LNCaP clone FGC (cell line): ENCODE measurements around the gene LRRC39.
A peak's percentile ranks its signal among the peaks of the same experiment; 100 is the strongest.

Experiments used
- DNase-seq: peaks from one replicate; pipeline ENCODE4 v3.0.0-alpha.2; 2011; ENCODE audit warnings: low read depth
- H3K4me3 ChIP-seq: 2 replicates; pipeline ENCODE4 v1.5.1; 2011; ENCODE audit warnings: mild to moderate bottlenecking, low read depth, low read length, control low read depth
- TF ChIP-seq, protein P1 (sequence below): IDR thresholded peaks from 2 replicates; pipeline ENCODE4 v1.5.1; 2012; ENCODE audit warnings: mild to moderate bottlenecking; ENCODE audit not compliant: control insufficient read depth, insufficient read depth; ENCODE audit errors: extremely low read depth

The LRRC39 gene

DNA sequence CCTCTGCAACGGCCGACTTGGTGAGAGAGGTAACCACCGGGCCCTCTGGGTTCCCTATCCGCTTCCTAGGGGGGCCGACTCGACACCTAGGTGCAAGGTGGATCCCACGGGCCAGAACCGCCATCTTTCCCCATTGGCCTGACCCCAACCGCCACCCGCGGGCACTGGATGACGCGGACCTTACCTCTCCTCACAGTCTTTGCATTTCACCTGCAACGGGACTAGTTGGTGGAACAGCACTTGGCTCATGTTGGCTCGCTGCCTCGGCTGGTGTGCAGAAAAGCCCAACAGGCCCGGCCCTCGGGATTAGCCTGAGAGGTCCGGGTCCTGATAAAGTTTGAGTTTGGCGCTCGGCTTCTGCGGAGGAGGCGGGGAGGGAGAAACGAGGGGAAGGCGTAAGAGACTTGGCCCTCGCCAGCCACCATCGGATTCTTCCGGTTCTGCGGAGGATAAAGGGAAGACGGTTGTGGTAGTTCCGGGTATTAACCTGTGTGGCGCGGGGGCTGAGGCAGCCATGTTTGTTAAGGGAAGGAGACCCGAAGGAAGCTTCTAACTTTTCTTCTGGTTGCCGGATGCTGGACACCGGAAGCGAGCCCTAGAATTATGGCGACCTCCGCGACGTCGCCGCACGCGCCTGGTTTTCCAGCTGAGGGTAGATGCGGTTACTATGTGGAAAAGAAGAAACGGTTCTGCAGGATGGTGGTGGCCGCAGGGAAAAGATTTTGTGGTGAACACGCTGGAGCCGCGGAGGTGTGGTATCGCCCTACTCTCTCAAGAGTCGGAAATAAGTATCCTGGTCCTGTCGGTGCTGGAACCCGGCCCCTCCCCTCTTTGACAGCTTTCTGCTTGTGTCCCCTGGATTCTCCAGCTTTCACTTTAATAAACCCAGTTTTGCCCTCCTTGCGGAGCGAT lies 45.2 kb downstream of the LRRC39 start, which contains the start of the genes SASS6 and TRMT13:
TSS of gene SASS6 (minus strand) at position 365 of the 912 bp plus-strand sequence. CDS start at position 249, 116 bp downstream.
TSS of gene TRMT13 (plus strand) at position 598 of the 912 bp plus-strand sequence. CDS start at position 604, 6 bp downstream.
- TF ChIP-seq, protein P1, sequence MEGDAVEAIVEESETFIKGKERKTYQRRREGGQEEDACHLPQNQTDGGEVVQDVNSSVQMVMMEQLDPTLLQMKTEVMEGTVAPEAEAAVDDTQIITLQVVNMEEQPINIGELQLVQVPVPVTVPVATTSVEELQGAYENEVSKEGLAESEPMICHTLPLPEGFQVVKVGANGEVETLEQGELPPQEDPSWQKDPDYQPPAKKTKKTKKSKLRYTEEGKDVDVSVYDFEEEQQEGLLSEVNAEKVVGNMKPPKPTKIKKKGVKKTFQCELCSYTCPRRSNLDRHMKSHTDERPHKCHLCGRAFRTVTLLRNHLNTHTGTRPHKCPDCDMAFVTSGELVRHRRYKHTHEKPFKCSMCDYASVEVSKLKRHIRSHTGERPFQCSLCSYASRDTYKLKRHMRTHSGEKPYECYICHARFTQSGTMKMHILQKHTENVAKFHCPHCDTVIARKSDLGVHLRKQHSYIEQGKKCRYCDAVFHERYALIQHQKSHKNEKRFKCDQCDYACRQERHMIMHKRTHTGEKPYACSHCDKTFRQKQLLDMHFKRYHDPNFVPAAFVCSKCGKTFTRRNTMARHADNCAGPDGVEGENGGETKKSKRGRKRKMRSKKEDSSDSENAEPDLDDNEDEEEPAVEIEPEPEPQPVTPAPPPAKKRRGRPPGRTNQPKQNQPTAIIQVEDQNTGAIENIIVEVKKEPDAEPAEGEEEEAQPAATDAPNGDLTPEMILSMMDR: no peak
- DNase-seq: peak; percentile 99
- H3K4me3 ChIP-seq: peak within 1 kb of the TSS; percentile 66

DNA sequence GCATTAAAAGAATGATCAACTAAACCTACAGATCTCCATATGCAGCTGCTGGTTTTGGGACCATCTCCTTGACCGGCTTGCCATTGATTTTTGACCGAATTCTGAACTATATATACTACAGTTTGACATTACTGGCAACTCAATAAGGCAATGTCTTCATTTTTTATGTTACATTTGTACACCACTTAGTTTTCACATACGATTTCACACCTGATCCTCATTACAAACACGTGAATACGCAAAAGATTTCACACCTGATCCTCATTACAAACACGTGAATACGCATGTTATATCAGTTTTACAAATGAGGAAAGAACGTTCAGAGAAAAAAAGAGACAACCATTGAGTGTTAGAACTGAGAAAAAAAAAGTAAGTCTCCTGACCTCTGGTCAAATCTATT lies 46.4 kb downstream of the LRRC39 start:
- peak overlapping the region; percentile 66 for H3K4me3 ChIP-seq
- TF ChIP-seq, protein P1: no peak
- no peak for DNase-seq

DNA sequence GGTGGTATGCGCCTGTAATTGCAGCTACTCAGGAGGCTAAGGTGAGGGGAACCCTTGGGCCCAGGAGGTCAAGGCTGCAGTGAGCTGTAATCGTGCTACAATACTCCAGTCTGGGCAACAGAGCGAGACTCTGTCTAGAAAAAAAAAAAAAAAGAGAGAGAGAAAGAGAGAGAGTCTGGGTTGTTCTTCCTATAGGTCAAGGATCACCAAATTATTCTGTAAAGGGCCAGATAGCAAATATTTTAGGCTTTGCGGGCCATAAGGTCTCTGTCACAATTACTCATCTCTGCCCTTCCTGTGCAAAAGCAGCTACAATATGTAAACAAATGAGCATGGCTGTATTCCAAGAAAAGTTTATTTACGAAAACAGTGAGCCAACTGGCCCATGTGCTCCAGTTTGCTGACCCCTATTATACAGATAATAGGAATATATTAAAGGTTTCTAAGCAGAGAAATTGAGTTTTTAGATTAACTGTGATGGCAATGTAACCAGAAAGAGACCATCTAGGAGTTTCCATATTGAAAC lies 47.4 kb downstream of the LRRC39 start:
- H3K4me3 ChIP-seq: peak overlapping the region; percentile 0; the same call in 1 of the 2 replicates
- TF ChIP-seq, protein P1: no peak
- DNase-seq: peak; percentile 44

DNA sequence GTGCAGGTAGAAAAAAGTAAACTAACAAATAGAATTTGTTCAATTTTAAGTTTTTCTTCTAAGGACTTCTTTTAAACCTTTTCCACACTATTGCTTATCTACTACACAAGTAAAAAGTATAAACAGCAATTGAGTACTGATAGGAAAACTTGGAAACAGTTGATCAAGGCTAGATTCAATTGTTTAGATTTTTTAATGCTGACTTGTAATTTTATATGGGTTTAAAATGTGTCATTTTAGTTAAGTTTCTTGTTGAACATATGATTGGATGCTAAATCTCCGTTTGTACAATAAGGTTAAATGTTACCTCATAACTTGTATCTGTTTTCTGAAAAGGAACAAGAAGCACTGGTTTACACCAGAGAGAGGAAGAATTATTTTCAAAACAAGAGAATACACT lies 50.8 kb downstream of the LRRC39 start:
- DNase-seq: no peak
- no peak overlapping the region for H3K4me3 ChIP-seq
- TF ChIP-seq, protein P1: no peak

DNA sequence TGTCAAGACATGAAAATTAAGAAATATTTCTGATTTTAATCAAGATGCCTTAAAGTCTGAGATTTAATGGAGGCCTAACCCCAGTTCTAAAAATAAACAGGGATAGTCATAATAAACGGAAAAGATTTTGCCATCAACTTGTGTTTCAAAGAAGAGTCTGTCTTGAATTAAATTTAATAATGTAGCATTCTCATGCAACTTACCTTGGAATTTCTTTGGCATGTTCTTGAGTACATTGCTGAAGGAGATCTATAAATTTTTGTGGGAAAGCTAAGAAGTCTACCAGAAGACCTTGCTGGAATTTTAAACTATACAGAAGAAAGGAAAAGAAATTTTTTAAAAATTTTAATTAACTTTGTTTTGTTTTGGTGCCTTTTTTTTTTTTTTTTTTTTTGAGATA lies 55.9 kb downstream of the LRRC39 start:
- H3K4me3 ChIP-seq: no peak overlapping the region
- TF ChIP-seq, protein P1: no peak

DNA sequence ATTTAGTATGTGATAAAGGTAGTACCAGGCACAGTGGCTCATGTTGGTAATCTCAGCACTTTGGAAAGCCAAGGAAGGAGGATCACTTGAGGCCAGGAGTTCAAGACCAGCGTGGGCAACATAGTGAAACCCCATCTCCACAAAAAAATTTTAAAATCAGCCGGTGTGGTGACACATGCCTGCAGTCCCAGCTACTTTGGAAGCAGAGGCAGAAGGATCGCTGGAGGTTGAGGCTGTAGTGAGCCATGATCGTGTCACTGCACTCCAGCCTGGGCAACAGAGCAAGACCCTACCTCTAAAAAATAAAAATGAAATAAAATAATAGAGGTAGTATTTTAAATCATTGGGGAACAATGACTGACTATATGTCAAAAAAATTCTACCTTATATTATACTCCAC lies 62.5 kb downstream of the LRRC39 start:
- H3K4me3 ChIP-seq: no peak overlapping the region
- DNase-seq: no peak
- TF ChIP-seq, protein P1: no peak

More for the DNA sequence above, 55.9 kb downstream of the LRRC39 start:
- no peak for DNase-seq
